KMS-11 (cell line): ENCODE results near the gene TMEM179.
"Not testable (repeated sequence)": the region's sequence is repeated elsewhere in the genome, so short reads cannot be mapped to it uniquely, and the experiment has no call there.

Experiments used
- H2AFZ ChIP-seq: fragments of 200-600 bp; sonication (generic); 2 replicates; pipeline ENCODE4 v1.6.1; 2016; ENCODE audit warnings: antibody characterized with exemption, mixed run types, low read depth
- H3K27ac ChIP-seq: fragments of 200-600 bp; sonication (generic); 2 replicates; pipeline ENCODE4 v1.6.1; 2016; ENCODE audit warnings: mild to moderate bottlenecking, mixed run types
- H3K27me3 ChIP-seq: fragments of 200-600 bp; sonication (generic); 2 replicates; pipeline ENCODE4 v1.6.1; 2017; ENCODE audit warnings: mild to moderate bottlenecking, low read depth, mixed run types, moderate library complexity; ENCODE audit not compliant: insufficient read depth
- H3K36me3 ChIP-seq: fragments of 200-600 bp; sonication (generic); 2 replicates; pipeline ENCODE4 v1.6.1; 2017; ENCODE audit warnings: mild to moderate bottlenecking, mixed run types; ENCODE audit not compliant: insufficient read depth
- H3K4me1 ChIP-seq: fragments of 200-600 bp; sonication (generic); 2 replicates; pipeline ENCODE4 v1.6.1; 2016; ENCODE audit warnings: mild to moderate bottlenecking, low read depth, mixed run types; ENCODE audit not compliant: poor library complexity, severe bottlenecking
- H3K4me2 ChIP-seq: fragments of 200-600 bp; sonication (generic); 2 replicates; pipeline ENCODE4 v1.7.0; 2016; ENCODE audit warnings: mild to moderate bottlenecking, mixed run types
- H3K4me3 ChIP-seq: fragments of 200-600 bp; sonication (generic); IDR thresholded peaks from 2 replicates; pipeline ENCODE4 v1.6.1; 2017; ENCODE audit warnings: low read depth, low read length, mixed read lengths; ENCODE audit not compliant: insufficient read depth
- H3K79me2 ChIP-seq: fragments of 200-600 bp; sonication (generic); 2 replicates; pipeline ENCODE4 v1.6.1; 2016; ENCODE audit warnings: low read depth, mixed run types; ENCODE audit not compliant: insufficient read depth
- H3K9ac ChIP-seq: fragments of 200-600 bp; sonication (generic); 2 replicates; pipeline ENCODE4 v1.6.1; 2016; ENCODE audit warnings: mild to moderate bottlenecking, mixed run types
- H4K20me1 ChIP-seq: fragments of 200-600 bp; sonication (generic); 2 replicates; pipeline ENCODE4 v1.6.1; 2016; ENCODE audit warnings: mild to moderate bottlenecking, mixed run types; ENCODE audit not compliant: insufficient read depth
- TF ChIP-seq, protein P1 (sequence below): fragments of 200-600 bp; sonication (generic); conservative IDR thresholded peaks from 2 replicates; pipeline ENCODE4 v1.6.1; 2017; ENCODE audit warnings: low read depth, mild to moderate bottlenecking, antibody characterized with exemption, low read length, moderate library complexity, mixed read lengths

TMEM179 gene

DNA sequence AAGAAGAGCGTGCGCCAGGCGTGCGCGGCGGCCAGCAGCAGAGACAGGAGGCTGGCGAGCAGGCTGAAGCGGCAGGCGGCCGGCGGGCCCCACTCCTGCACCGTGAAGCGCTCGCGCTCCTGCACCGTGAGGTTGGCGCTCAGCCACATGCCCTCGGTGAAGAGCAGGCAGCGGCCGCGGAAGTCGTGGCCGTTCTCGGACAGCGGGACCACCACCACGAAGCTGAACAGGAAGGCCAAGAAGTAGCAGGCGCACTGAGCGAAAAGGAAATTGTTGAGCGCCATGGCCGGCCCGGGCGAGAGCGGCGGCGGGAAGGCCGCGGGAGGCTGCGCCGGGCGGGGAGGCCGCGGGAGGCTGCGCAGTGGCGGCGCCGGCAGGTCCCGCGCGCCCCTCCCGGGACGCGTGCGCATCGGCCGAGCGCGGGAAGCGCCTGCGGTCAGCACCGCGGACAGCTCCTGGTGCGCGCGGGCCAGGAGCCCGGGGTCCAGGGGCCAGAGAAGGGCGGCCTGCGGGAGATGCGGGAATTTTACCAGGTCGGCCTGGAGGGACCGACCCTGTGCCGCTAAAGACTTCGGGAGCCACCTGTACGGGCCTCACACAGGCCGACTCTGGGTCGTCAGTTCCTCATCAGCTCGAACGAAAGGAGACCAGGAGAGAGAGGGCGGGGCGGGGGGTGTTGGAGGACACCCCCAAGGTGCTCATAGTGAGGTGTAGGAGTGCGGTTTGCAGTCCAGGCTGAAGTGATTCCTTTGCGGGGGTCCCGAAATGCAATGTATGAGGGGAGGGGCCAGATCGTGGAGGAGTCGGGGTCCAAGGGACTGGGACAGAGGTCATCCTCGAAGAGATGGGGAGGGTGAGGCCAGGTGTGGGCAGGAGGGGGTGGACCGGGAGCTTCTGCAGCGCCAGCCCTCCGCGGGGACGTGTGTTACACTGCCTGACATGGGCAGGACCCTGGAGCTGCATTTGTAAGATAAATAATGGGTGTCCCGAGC, at the start of gene TMEM179:
Gene TMEM179, minus strand, starts transcription at position 315 of the 992 bp plus-strand sequence. Its CDS starts 31 bp downstream, at position 284.
- H2AFZ ChIP-seq: no peak within 1 kb of the TSS
- H3K36me3 ChIP-seq: no peaks in the 10 kb centered on the region
- H3K4me1 ChIP-seq: no peaks in the 10 kb centered on the region
- H3K27me3 ChIP-seq: peaks cover 29% of the 10 kb centered on the region
- H3K4me2 ChIP-seq: no peak within 1 kb of the TSS
- no peaks in the 10 kb centered on the region for H4K20me1 ChIP-seq
- no peak within 1 kb of the TSS for H3K27ac ChIP-seq
- TF ChIP-seq, protein P1, sequence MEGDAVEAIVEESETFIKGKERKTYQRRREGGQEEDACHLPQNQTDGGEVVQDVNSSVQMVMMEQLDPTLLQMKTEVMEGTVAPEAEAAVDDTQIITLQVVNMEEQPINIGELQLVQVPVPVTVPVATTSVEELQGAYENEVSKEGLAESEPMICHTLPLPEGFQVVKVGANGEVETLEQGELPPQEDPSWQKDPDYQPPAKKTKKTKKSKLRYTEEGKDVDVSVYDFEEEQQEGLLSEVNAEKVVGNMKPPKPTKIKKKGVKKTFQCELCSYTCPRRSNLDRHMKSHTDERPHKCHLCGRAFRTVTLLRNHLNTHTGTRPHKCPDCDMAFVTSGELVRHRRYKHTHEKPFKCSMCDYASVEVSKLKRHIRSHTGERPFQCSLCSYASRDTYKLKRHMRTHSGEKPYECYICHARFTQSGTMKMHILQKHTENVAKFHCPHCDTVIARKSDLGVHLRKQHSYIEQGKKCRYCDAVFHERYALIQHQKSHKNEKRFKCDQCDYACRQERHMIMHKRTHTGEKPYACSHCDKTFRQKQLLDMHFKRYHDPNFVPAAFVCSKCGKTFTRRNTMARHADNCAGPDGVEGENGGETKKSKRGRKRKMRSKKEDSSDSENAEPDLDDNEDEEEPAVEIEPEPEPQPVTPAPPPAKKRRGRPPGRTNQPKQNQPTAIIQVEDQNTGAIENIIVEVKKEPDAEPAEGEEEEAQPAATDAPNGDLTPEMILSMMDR: no peak
- no peak within 1 kb of the TSS for H3K9ac ChIP-seq
- no peaks in the 10 kb centered on the region for H3K79me2 ChIP-seq
- no peak within 1 kb of the TSS for H3K4me3 ChIP-seq

DNA sequence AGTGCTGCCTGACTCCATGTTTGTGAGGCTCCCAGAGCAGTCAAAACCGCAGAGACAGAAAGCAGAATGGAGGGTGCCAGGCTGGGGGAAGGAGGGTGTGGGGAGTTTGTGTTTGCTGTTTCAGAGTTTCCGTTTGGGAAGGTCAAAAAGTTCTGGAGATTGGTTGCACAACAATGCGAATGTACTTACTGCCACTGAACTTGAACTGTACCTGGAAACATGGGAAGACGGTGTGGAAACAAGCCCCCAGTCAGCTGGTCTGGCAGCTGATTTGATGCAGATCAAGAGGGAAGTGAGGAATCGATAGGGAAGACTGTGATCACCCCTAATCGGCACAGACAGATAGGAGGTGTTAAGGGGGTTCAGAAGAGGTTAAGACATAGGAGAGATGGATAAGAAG, 49.5 kb upstream of the TMEM179 start:
- peaks cover 19% of the 10 kb centered on the region; the same call in 1 of the 2 replicates for H3K27me3 ChIP-seq
- H3K4me3 ChIP-seq: no peak overlapping the region
- H3K4me1 ChIP-seq: no peaks in the 10 kb centered on the region
- no peaks in the 10 kb centered on the region for H3K36me3 ChIP-seq
- no peaks in the 10 kb centered on the region for H3K79me2 ChIP-seq
- H4K20me1 ChIP-seq: no peaks in the 10 kb centered on the region
- H3K27ac ChIP-seq: no peak overlapping the region
- TF ChIP-seq, protein P1: no peak
- no peak overlapping the region for H3K4me2 ChIP-seq
- H2AFZ ChIP-seq: no peak overlapping the region
- H3K9ac ChIP-seq: no peak overlapping the region

DNA sequence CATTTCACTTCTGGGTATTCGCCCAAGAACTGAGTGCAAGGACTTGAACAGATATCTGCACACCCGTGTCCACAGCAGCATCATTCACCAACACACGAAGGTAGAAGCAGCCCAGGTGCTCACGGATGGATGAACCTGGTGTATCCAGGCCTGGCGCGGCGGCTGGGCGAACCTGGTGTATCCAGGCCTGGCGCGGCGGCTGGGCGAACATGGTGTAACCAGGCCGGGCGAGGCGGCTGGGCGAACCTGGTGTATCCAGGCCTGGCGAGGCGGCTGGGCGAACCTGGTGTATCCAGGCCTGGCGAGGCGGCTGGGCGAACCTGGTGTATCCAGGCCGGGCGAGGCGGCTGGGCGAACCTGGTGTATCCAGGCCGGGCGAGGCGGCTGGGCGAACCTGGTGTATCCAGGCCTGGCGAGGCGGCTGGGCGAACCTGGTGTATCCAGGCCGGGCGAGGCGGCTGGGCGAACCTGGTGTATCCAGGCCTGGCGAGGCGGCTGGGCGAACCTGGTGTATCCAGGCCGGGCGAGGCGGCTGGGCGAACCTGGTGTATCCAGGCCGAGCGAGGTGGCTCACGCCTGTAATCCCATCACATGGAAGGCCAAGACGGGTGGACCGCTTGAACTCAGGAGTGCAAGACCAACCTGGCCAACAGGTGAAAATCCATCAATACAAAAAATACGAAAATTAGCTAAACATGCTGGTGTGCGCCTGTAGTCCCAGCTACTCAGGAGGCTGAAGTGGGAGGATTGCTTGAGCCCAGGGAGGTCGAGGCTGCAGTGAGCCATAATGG, 48.8 kb upstream of the TMEM179 start:
- not testable (repeated sequence) for H4K20me1 ChIP-seq, H3K4me2 ChIP-seq, H3K4me3 ChIP-seq, H3K4me1 ChIP-seq, H3K9ac ChIP-seq, H2AFZ ChIP-seq, H3K79me2 ChIP-seq, H3K27ac ChIP-seq, H3K36me3 ChIP-seq
- peaks cover 26% of the 10 kb centered on the region; the same call in 1 of the 2 replicates for H3K27me3 ChIP-seq

DNA sequence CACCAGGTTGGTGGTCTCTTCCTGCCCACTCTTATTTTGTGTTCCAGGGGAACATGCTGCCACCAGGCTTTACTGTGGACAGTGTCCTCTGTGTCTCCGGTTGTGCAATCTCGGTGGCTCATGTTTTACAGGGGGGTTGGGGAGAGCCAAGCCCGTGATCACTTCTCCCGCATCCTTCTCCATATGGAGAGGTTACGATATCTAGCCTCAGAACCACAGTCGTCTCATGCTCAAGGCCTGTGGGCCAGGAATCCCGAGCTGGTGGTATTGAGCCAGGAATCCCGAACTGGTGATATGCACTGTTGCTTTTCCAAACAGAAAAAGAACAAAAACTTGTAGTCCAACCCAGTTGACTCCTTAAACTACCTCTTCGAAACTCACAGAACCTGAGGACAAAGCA, 47.8 kb upstream of the TMEM179 start:
- H3K36me3 ChIP-seq: no peaks in the 10 kb centered on the region
- H3K27ac ChIP-seq: no peak overlapping the region
- H2AFZ ChIP-seq: no peak overlapping the region
- no peak overlapping the region for H3K9ac ChIP-seq
- no peak overlapping the region for H3K4me3 ChIP-seq
- H3K27me3 ChIP-seq: peaks cover 28% of the 10 kb centered on the region; the same call in 1 of the 2 replicates
- H3K4me2 ChIP-seq: no peak overlapping the region
- no peaks in the 10 kb centered on the region for H4K20me1 ChIP-seq
- H3K4me1 ChIP-seq: no peaks in the 10 kb centered on the region
- H3K79me2 ChIP-seq: no peaks in the 10 kb centered on the region
- TF ChIP-seq, protein P1: no peak
